ENCODE data around the gene DRD2.

DRD2 gene

GRCh38 chr11:113377681-113378412 lies 97.4 kb downstream of the DRD2 start:
- no peak overlapping the region for H3K4me3 ChIP-seq (replicated peaks; ENCODE audit: low read depth, low read length)
- no peak for TF ChIP-seq CTCF (IDR thresholded peaks at IDR 0.05; ENCODE audit: low read depth, low read length, missing control alignments)
- no peak for DNase-seq (ENCODE audit: extremely low read depth, low read depth)

- no peak for TF ChIP-seq CTCF (IDR thresholded peaks at IDR 0.05; ENCODE audit: low read depth, low read length, missing control alignments)
- peak; percentile 17 for DNase-seq (ENCODE audit: extremely low read depth, low read depth)
- no peak overlapping the region for H3K4me3 ChIP-seq (replicated peaks; ENCODE audit: low read depth, low read length)
Measured at GRCh38 chr11:113376156-113376555, 99.0 kb downstream of the DRD2 start.

- no peak for TF ChIP-seq CTCF (IDR thresholded peaks at IDR 0.05; ENCODE audit: low read depth, low read length, missing control alignments)
- no peak overlapping the region for H3K4me3 ChIP-seq (replicated peaks; ENCODE audit: low read depth, low read length)
- DNase-seq (ENCODE audit: extremely low read depth, low read depth), result no peak
Measured at GRCh38 chr11:113375402-113375801, 99.8 kb downstream of the DRD2 start.

GRCh38 chr11:113373981-113374560 lies 101.1 kb downstream of the DRD2 start:
- no peak for TF ChIP-seq CTCF (IDR thresholded peaks at IDR 0.05; ENCODE audit: low read depth, low read length, missing control alignments)
- H3K4me3 ChIP-seq (replicated peaks; ENCODE audit: low read depth, low read length), result no peak overlapping the region
- no peak for DNase-seq (ENCODE audit: extremely low read depth, low read depth)

GRCh38 chr11:113373306-113373705 lies 101.9 kb downstream of the DRD2 start:
- H3K4me3 ChIP-seq (replicated peaks; ENCODE audit: low read depth, low read length), result no peak overlapping the region
- TF ChIP-seq CTCF (IDR thresholded peaks at IDR 0.05; ENCODE audit: low read depth, low read length, missing control alignments), result no peak
- no peak for DNase-seq (ENCODE audit: extremely low read depth, low read depth)

- TF ChIP-seq CTCF (IDR thresholded peaks at IDR 0.05; ENCODE audit: low read depth, low read length, missing control alignments), result peak; percentile 14
- H3K4me3 ChIP-seq (replicated peaks; ENCODE audit: low read depth, low read length), result no peak overlapping the region
- no peak for DNase-seq (ENCODE audit: extremely low read depth, low read depth)
Measured at GRCh38 chr11:113372309-113372708, 102.9 kb downstream of the DRD2 start.

Measured in HFF-Myc (cell line).